ENCODE results near the gene SPPL3. TPM values are rescaled to one million over a fixed set of nuclear protein-coding genes. Genes with fewer than 3 reads are reported as not detected.
"Not testable (repeated sequence)": the region's sequence is repeated elsewhere in the genome, so short reads cannot be mapped to it uniquely, and the experiment has no call there.

The SPPL3 gene, protein sequence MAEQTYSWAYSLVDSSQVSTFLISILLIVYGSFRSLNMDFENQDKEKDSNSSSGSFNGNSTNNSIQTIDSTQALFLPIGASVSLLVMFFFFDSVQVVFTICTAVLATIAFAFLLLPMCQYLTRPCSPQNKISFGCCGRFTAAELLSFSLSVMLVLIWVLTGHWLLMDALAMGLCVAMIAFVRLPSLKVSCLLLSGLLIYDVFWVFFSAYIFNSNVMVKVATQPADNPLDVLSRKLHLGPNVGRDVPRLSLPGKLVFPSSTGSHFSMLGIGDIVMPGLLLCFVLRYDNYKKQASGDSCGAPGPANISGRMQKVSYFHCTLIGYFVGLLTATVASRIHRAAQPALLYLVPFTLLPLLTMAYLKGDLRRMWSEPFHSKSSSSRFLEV
- 28.2 and 33.6 TPM in 2 replicates for total RNA-seq

DNA sequence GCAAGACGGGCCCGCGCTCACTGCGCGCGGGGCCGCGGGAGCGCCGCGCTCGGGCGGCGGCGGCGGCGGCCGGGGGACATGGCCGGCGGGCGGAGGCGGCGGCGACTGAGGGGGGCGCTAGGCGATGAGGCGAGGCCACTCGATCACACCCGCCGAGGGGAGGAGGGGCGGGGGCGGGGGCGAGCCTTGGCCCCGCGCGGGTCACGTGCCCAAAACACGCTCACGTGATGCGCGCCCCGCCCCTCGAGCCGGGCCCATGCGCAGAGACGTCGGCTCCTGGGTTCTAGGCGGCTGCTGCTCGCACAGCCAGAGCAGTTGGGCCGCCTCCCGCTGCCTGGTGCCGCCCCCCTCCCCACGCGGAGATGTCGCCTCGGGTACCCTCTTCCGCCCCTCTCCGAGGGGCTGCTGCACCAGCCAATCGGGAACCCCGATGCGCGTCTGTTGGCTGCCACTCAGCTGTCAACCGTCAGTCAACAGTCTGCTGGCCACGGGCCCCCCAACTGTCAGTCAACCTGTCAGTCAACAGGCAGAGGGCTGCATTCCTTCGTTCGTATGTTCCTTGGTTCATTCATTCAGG lies at the start of gene SPPL3:
Gene SPPL3, minus strand, starts transcription at position 162 of the 577 bp plus-strand sequence. CDS start 491 bp downstream, outside the sequence.
- Mint-ChIP-seq H3K27me3 (no peaks in the 10 kb centered on the region), H3K4me1 (peaks cover 24% of the 10 kb centered on the region), H3K4me3 (peak within 1 kb of the TSS; percentile 100), H3K9me3 (no peaks in the 10 kb centered on the region), H3K36me3 (ENCODE audit: low read depth) (peaks cover 8% of the 10 kb centered on the region), H3K27ac (peak within 1 kb of the TSS; percentile 94)
- DNase-seq, result peak; percentile 98
- intact Hi-C loops (cut with micrococcal nuclease), result no loop called here

DNA sequence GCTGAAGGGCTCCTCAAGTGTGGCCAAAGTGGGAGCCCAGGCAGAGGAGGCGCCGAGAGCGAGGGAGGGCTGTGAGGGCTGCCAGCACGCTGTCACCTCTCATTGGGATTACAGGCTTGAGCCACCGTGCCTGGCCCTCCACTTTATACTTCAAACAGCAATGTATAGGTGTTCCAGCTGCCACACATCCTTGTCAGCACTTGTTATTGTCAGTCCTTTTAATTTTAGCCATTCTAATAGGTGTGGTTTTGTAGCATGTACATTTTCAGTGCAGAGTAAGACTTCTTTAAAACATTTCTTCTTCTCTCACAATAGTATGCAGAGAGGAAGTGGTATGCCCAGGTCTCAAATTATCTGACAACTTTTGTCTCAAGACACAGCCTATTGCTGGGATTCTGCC lies 46.6 kb upstream of the SPPL3 start:
- no peak for DNase-seq
- no peaks in the 10 kb centered on the region for H3K4me1 Mint-ChIP-seq
- no peaks in the 10 kb centered on the region for H3K27me3 Mint-ChIP-seq
- H3K36me3 Mint-ChIP-seq (ENCODE audit: low read depth), result no peaks in the 10 kb centered on the region
- H3K9me3 Mint-ChIP-seq, result no peaks in the 10 kb centered on the region
- no peak overlapping the region for H3K27ac Mint-ChIP-seq
- intact Hi-C loops (cut with micrococcal nuclease), result no loop called here
- H3K4me3 Mint-ChIP-seq, result no peak overlapping the region

DNA sequence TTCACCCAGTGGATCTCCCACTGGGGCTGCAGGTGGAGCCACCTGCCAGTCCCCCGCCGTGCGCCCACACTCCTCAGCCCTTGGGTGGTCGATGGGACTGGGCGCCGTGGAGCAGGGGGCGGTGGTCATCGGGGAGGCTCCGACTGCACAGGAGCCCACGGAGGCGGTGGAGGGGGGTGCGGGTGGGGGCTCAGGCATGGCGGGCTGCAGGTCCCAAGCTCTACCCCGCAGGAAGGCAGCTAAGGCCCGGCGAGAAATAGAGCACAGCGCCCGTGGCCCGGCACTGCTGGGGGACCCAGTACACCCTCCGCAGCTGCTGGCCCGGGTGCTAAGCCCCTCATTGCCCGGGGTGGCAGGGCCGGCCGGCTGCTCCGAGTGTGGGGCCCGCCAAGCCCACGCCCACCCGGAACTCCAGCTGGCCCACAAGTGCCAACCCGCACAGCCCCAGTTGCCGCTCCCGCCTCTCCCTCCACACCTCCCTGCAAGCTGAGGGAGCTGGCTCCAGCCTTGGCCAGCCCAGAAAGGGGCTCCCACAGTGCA lies 46.2 kb upstream of the SPPL3 start:
- DNase-seq; H3K4me3 Mint-ChIP-seq; H3K36me3 Mint-ChIP-seq (ENCODE audit: low read depth); intact Hi-C loops (cut with micrococcal nuclease); H3K27ac Mint-ChIP-seq; H3K9me3 Mint-ChIP-seq; H3K27me3 Mint-ChIP-seq; H3K4me1 Mint-ChIP-seq: not testable (repeated sequence)

DNA sequence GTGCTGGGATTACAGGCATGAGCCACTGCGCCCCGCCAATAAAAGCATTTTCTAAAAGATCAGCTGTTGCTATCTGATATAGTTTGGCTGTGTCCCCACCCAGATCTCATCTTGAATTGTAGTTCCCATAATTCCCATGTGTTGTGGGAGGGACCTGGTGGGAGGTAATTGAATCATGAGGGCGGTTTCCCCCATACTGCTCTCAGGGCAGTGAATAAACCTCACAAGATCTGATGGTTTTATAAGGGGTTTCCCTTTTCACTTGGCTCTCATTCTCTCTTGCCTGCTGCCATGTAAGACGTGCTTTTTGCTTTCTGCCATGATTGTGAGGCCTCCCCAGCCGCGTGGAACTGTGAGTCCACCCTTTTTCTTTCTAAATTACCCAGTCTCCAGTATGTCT lies 41.4 kb upstream of the SPPL3 start:
- H3K27ac Mint-ChIP-seq; H3K9me3 Mint-ChIP-seq; H3K36me3 Mint-ChIP-seq (ENCODE audit: low read depth); intact Hi-C loops (cut with micrococcal nuclease); H3K4me3 Mint-ChIP-seq; H3K4me1 Mint-ChIP-seq; H3K27me3 Mint-ChIP-seq; DNase-seq: not testable (repeated sequence)

DNA sequence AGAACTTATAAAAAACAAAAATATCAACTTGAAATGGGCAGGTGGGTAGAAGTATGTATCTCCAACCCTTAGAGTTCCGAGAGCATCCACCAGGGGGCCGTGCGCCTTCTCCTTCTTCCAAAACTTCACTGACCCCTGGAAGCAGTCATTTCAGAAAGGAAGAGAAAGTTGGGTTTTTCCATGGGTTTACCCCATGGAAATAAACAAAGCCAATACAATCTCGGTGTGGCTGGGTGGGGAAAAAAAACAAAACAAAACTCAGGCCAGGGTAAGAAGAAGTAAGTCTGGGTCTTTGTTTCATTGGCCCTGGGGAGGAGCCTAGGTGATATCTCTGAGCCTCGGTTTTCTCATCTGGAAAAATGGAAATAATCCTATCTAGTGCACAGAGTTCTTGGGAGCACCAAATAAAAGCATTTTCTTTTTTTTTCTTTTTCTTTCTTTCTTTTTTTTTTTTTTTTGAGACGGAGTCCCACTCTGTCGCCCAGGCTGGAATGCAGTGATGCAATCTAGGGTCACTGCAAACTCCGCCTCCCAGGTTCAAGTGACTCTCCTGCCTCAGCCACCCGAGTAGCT lies 40.6 kb upstream of the SPPL3 start:
- Mint-ChIP-seq H3K4me1 (peaks cover 6% of the 10 kb centered on the region), H3K27ac (no peak overlapping the region), H3K36me3 (ENCODE audit: low read depth) (no peaks in the 10 kb centered on the region), H3K9me3 (no peaks in the 10 kb centered on the region), H3K4me3 (no peak overlapping the region), H3K27me3 (peaks cover 3% of the 10 kb centered on the region)
- DNase-seq, result peak; percentile 89
- intact Hi-C loops (cut with micrococcal nuclease), result loop anchor here (1.0 kb wide), 1 partner anchor 27 kb away; no protein-coding TSS in a partner anchor

DNA sequence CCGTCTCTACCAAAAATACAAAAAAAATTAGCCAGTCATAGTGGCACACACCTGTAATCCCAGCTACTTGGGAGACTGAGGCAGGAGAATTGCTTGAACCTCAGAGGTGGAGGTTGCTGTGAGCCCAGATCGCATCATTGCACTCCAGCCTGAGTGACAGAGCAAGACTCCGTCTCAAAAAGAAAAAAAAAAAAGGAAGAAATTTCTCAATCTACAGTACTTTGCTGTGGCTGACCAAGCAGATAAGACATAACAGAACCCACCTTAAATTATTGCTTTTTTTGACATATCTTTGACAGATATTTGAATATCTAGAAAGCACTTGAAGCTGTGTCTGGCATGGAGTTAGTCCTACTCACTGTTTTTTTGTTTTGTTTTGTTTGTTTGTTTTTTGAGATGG lies 39.3 kb upstream of the SPPL3 start:
- Mint-ChIP-seq H3K9me3 (no peaks in the 10 kb centered on the region), H3K4me1 (peaks cover 6% of the 10 kb centered on the region)
- intact Hi-C loops (cut with micrococcal nuclease), result no loop called here

DNA sequence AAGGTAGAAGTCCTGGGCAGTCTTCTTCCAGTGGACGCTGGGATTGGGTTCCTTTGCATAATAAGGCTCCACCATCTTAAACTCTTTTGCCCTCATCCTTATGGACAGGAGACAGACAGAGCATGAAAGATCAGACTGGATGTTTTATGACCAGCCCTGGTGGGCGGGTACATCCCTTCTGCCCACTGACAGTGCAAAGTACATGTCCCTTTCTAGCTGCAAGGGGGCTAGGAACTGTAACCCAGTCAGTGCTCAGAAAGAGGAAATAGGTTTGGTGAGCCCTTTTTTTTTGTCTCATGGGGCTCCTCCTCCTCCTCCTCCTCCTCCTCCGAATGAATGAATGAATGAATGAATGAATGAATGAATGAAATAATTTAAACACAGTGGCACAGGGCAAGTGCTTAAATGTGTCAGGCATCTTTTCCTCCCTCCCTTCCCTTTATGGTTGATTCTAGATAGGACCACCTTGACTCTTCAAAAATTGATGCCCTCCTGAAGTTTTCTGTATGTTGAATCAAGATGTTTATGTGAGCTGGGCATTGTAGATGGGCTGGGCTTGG lies 37.8 kb upstream of the SPPL3 start:
- H3K4me3 Mint-ChIP-seq, result no peak overlapping the region
- intact Hi-C loops (cut with micrococcal nuclease), result no loop called here
- no peak for DNase-seq
- H3K27ac Mint-ChIP-seq, result no peak overlapping the region
- H3K27me3 Mint-ChIP-seq, result peaks cover 13% of the 10 kb centered on the region
- H3K4me1 Mint-ChIP-seq, result peaks cover 6% of the 10 kb centered on the region
- no peaks in the 10 kb centered on the region for H3K36me3 Mint-ChIP-seq (ENCODE audit: low read depth)
- H3K9me3 Mint-ChIP-seq, result no peaks in the 10 kb centered on the region

More for the DNA sequence above, 39.3 kb upstream of the SPPL3 start:
- Mint-ChIP-seq H3K27me3 (peaks cover 8% of the 10 kb centered on the region), H3K36me3 (ENCODE audit: low read depth) (no peaks in the 10 kb centered on the region), H3K27ac (no peak overlapping the region), H3K4me3 (no peak overlapping the region)
- no peak for DNase-seq

DNA sequence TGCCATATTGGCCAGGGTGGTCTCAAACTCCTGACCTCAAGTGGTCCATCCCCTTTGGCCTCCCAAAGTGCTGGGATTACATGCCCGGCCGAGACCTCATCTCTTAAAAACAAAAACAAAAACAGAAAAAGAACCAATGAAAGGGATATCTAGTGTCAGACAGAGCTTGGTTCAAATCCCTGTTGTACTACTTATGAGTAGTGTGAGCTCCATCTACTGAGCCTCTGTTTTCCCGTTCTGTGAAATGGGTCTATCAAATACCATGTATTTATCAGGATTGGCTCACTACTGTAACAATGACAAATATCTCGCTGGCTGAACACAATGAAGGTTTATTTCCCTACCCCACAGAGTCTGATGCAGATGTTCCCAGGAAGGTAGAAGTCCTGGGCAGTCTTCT lies 37.3 kb upstream of the SPPL3 start:
- no peak overlapping the region for H3K4me3 Mint-ChIP-seq
- peaks cover 6% of the 10 kb centered on the region for H3K4me1 Mint-ChIP-seq
- no peaks in the 10 kb centered on the region for H3K9me3 Mint-ChIP-seq
- H3K27me3 Mint-ChIP-seq, result peaks cover 13% of the 10 kb centered on the region
- no peak overlapping the region for H3K27ac Mint-ChIP-seq
- intact Hi-C loops (cut with micrococcal nuclease), result no loop called here
- no peaks in the 10 kb centered on the region for H3K36me3 Mint-ChIP-seq (ENCODE audit: low read depth)
- DNase-seq, result no peak

DNA sequence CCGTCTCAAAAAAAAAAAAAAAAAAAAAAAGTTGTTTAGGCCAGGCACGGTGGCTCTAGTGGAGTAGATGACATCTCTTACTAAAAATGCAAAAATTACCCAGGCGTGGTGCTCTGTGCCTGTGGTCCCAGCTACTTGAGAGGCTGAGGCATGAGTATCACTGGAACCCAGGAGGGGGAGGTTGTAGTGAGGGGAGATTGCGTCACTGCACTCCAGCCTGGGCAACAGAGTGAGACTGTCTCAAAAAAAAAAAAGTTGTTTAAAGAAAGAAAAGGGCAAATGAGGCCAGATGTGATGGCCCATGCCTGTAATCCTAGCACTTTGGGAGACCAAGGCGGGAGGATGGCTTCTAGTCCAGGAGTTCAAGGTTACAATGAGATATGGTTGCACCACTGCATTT lies 36.6 kb upstream of the SPPL3 start:
- no peak overlapping the region for H3K4me3 Mint-ChIP-seq
- H3K4me1 Mint-ChIP-seq, result peaks cover 6% of the 10 kb centered on the region
- no peaks in the 10 kb centered on the region for H3K36me3 Mint-ChIP-seq (ENCODE audit: low read depth)
- intact Hi-C loops (cut with micrococcal nuclease), result no loop called here
- H3K27ac Mint-ChIP-seq, result no peak overlapping the region
- DNase-seq, result no peak
- H3K9me3 Mint-ChIP-seq, result no peaks in the 10 kb centered on the region
- H3K27me3 Mint-ChIP-seq, result peaks cover 13% of the 10 kb centered on the region

DNA sequence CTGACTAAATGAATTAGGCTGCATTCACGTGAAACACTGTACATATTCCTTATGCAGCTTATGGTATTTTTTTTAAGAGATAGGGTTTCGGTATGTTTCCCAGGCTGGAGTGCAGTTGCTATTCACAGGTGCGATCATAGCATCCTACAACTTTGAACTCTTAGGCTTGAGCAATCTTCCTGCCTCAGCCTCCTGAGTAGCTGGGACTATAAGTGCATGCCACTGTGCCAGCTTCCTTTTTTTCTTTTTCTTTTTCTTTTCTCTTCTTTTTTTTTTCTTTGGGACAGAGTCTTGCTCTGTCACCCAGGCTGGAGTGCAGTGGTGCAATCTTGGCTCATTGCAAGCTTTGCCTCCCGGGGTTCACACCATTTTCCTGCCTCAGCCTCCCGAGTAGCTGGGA lies 35.8 kb upstream of the SPPL3 start:
- no peak for DNase-seq
- H3K36me3 Mint-ChIP-seq (ENCODE audit: low read depth), result no peaks in the 10 kb centered on the region
- no peaks in the 10 kb centered on the region for H3K9me3 Mint-ChIP-seq
- H3K27ac Mint-ChIP-seq, result no peak overlapping the region
- peaks cover 4% of the 10 kb centered on the region for H3K4me1 Mint-ChIP-seq
- peaks cover 13% of the 10 kb centered on the region for H3K27me3 Mint-ChIP-seq
- intact Hi-C loops (cut with micrococcal nuclease), result no loop called here
- no peak overlapping the region for H3K4me3 Mint-ChIP-seq

DNA sequence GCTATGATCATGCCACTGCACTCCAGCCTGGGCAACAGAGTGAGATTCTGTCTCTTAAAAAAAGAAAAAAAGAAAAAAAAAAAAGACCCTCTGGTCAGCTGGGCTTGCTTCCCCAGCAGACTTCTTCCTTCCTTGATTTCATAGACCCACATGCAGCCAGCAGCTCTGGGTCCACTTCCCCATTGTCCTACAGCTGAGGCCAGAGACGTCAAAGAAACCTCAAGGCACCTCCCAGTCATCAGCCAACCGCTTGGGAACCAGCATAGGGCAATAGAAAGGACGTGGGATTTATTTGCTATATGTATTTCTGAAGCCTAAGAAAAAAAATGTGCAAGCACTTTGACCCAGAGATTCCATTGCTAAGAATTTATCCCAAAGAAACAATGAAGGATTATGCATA lies 35.4 kb upstream of the SPPL3 start:
- no peak overlapping the region for H3K27ac Mint-ChIP-seq
- no peaks in the 10 kb centered on the region for H3K9me3 Mint-ChIP-seq
- no peak for DNase-seq
- H3K36me3 Mint-ChIP-seq (ENCODE audit: low read depth), result no peaks in the 10 kb centered on the region
- no peak overlapping the region for H3K4me3 Mint-ChIP-seq
- H3K27me3 Mint-ChIP-seq, result peaks cover 13% of the 10 kb centered on the region
- intact Hi-C loops (cut with micrococcal nuclease), result no loop called here
- H3K4me1 Mint-ChIP-seq, result peaks cover under 1% of the 10 kb centered on the region

DNA sequence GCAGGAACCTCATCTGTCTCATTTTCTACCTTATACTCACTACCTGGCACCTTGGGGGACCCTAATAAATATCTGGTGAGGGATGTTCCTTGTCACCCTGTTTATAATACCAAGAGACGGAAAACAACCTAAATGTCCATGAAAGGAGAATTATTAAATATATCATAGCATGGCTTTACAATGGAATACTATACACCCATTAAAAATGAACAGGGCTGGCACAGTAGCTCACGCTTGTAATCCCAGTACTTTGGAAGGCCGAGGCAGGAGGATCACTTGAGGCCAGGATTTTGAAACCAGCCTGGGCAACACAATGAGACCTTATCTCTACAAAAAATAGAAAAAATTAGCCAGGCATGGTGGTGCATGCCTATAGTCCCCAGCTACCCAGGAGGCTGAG lies 34.3 kb upstream of the SPPL3 start:
- no peak overlapping the region for H3K27ac Mint-ChIP-seq
- no peaks in the 10 kb centered on the region for H3K36me3 Mint-ChIP-seq (ENCODE audit: low read depth)
- H3K27me3 Mint-ChIP-seq, result peaks cover 13% of the 10 kb centered on the region
- no peak for DNase-seq
- intact Hi-C loops (cut with micrococcal nuclease), result no loop called here
- no peaks in the 10 kb centered on the region for H3K4me1 Mint-ChIP-seq
- no peaks in the 10 kb centered on the region for H3K9me3 Mint-ChIP-seq
- no peak overlapping the region for H3K4me3 Mint-ChIP-seq

DNA sequence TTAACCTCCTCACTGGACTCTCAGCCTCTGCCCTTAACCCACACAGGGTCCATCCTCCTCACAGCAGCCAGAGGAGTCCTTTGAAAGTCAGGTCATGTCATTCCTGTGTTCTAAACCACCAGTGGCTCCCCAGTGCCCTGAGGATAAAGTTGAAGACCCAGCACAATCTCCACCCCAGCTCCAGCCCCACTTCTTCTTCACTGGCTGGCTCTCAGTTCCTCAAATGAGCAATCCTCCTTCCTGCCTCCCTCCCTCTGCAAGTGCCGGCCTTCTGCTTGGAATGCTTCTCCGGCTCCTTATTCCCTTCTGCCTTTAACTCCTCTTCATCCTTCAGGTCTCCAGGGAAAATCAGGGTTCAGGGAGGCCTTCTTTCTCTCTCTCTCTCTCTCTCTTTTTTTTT lies 32.0 kb upstream of the SPPL3 start:
- Mint-ChIP-seq H3K4me3 (no peak overlapping the region), H3K27ac (no peak overlapping the region), H3K36me3 (ENCODE audit: low read depth) (no peaks in the 10 kb centered on the region), H3K9me3 (no peaks in the 10 kb centered on the region), H3K27me3 (peaks cover 10% of the 10 kb centered on the region), H3K4me1 (no peaks in the 10 kb centered on the region)
- DNase-seq, result no peak
- intact Hi-C loops (cut with micrococcal nuclease), result no loop called here

DNA sequence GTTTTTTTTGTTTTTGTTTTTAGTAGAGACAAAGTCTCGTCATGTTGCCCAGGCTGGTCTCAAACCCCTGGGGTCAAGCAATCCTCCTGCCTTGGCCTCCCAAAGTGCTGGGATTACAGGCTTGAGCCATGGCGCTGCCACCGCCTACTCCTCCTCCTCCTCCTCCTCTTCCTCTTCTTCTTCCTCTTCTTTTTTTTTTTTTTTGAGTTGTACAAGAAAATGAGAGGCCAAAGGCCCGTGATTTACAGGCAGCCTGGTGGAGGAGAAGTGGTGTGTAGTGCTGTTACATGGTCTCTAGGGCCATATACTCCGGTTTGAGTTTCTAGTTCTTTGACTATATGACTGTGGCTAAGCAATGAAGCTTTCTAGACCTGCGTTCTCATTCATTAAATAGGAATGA lies 29.6 kb upstream of the SPPL3 start:
- peaks cover 4% of the 10 kb centered on the region for H3K27me3 Mint-ChIP-seq
- intact Hi-C loops (cut with micrococcal nuclease), result no loop called here
- H3K9me3 Mint-ChIP-seq, result no peaks in the 10 kb centered on the region
- no peak overlapping the region for H3K27ac Mint-ChIP-seq
- DNase-seq, result no peak
- H3K36me3 Mint-ChIP-seq (ENCODE audit: low read depth), result no peaks in the 10 kb centered on the region
- H3K4me3 Mint-ChIP-seq, result no peak overlapping the region
- no peaks in the 10 kb centered on the region for H3K4me1 Mint-ChIP-seq
